Peyer's patch (tissue), 4 donors: ENCODE measurements around the gene C9orf152. TPM values are rescaled to one million over a fixed set of nuclear protein-coding genes. Genes with fewer than 3 reads are reported as not detected.

Experiments used
- DNase-seq, 3 donors: peaks; one replicate each; pipeline ENCODE4 v3.0.0-alpha.2; 2017 to 2019
- H3K27ac ChIP-seq, 4 donors: fragments of 200-600 bp; sonication (generic); one replicate each; pipeline ENCODE4 v1.5.1; 2016 to 2019
- H3K27me3 ChIP-seq, 2 donors: fragments of 200-600 bp; sonication (generic); one replicate each; pipeline ENCODE4 v1.5.1; 2019
- H3K36me3 ChIP-seq, 3 donors: fragments of 200-600 bp; sonication (generic); one replicate each; pipeline ENCODE4 v1.5.1; 2016 to 2019
- H3K4me1 ChIP-seq, 4 donors: fragments of 200-600 bp; sonication (generic); one replicate each; pipeline ENCODE4 v1.5.1; 2016 to 2019
- H3K4me3 ChIP-seq, 4 donors: fragments of 200-600 bp; sonication (generic); 1 replicate in 3 of 4; 2 replicates in 1 of 4; pipeline ENCODE4 v1.5.1; 2016 to 2019; ENCODE audit warnings: mild to moderate bottlenecking in 1 of 4
- H3K9me3 ChIP-seq, 4 donors: fragments of 200-600 bp; sonication (generic); one replicate each; pipeline ENCODE4 v1.5.1; 2016 to 2019; ENCODE audit warnings: mild to moderate bottlenecking in 1 of 4
- POLR2A ChIP-seq, 2 donors: fragments of 450-650 bp; IDR thresholded peaks; one replicate each; pipeline ENCODE4 v1.5.1; 2017; ENCODE audit warnings: antibody characterized with exemption in 2 of 2, mild to moderate bottlenecking in 2 of 2, moderate library complexity in 2 of 2
- total RNA-seq, 4 donors: library from RNA; depleted of rRNA; stranded (reverse); fragments of >200 nt; gene quantifications; one replicate each; pipeline ENCODE4 v1.1.0, GENCODE V29; 2016
- TF ChIP-seq, protein P1 (sequence below), 6 experiments: fragments of 450-650 bp in 4 of 6; fragments of 200-600 bp in 2 of 6; sonication (generic) in 1 of 6; IDR thresholded peaks; one replicate each; pipeline ENCODE4 v1.5.1; 2017 to 2019; ENCODE audit warnings: antibody characterized with exemption in 6 of 6, mild to moderate bottlenecking in 3 of 6, moderate library complexity in 1 of 6

Gene C9orf152
- total RNA-seq, 4 donors from 2014 or later, result 9.2 to 12.8 (median 10.9) TPM

DNA sequence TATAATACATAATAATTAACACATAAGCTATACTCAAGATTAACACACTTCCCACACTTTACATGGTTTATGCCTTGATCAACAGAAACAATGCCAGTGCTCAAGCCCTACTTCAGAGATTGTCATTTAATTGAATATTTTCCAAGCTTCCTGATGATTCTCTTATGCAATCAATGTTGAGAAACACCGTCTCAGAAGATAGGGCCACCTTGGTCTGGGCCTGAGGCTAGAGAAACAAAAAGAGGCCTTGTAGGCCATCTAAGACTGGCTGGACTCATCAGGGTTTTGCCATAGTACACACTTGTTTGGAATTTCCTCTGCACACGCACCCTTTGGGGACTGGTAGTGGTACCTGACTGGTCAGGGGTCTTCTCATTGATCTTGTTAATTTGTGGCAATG is 16.3 kb downstream of the C9orf152 start:
- DNase-seq, result no peak
- H3K4me3 ChIP-seq, result no peak overlapping the region
- H3K4me1 ChIP-seq, result peaks cover 0 to 39% (median 0%) of the 10 kb centered on the region in 4 donors
- H3K27ac ChIP-seq, result no peak overlapping the region
- H3K36me3 ChIP-seq, result no peaks in the 10 kb centered on the region
- H3K9me3 ChIP-seq, result no peaks in the 10 kb centered on the region
- no peak for TF ChIP-seq POLR2A (IDR thresholded peaks at IDR 0.05)
- TF ChIP-seq, protein P1, sequence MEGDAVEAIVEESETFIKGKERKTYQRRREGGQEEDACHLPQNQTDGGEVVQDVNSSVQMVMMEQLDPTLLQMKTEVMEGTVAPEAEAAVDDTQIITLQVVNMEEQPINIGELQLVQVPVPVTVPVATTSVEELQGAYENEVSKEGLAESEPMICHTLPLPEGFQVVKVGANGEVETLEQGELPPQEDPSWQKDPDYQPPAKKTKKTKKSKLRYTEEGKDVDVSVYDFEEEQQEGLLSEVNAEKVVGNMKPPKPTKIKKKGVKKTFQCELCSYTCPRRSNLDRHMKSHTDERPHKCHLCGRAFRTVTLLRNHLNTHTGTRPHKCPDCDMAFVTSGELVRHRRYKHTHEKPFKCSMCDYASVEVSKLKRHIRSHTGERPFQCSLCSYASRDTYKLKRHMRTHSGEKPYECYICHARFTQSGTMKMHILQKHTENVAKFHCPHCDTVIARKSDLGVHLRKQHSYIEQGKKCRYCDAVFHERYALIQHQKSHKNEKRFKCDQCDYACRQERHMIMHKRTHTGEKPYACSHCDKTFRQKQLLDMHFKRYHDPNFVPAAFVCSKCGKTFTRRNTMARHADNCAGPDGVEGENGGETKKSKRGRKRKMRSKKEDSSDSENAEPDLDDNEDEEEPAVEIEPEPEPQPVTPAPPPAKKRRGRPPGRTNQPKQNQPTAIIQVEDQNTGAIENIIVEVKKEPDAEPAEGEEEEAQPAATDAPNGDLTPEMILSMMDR (IDR thresholded peaks at IDR 0.05), result no peak
- no peaks in the 10 kb centered on the region for H3K27me3 ChIP-seq

DNA sequence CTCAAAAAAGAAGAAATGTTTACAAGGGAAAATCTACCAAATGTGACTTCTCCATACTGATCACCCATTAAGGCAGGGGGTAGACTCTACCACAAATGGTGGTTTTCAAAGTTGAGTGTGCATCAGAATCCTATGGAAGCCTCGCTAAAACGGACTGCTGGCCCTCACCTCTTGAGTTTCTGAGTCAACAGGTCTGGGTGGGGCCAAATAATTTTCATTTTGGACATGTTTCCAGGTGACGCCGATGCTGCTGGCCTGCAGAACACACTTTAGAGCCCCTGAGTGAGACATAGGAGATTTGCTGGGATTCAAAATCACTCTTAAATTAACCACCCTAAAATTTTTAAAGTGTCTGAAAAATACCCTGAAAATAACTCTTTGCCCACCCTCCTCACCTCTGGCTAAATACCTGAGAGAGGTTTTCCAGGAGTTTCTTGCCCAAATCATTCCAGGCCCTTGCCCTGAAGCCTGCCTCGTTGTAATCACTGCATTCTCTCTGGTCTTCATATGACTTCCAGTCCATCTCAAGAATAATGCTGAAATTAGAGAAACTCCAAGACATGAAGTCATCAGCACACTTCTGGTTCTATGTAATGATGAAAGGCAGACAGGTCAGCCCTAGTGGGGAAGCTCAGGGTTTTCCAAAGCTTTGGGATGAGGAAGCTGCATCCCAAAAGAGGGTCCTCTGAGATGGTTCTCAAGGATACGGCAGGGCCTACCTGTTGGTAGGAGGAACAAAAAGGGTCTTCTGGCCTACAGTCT is 18.2 kb downstream of the C9orf152 start:
- no peak for DNase-seq
- Histone ChIP-seq H3K4me3 (no peak overlapping the region), H3K27me3 (no peaks in the 10 kb centered on the region), H3K4me1 (peaks cover 0 to 36% (median 0%) of the 10 kb centered on the region in 4 donors), H3K9me3 (no peaks in the 10 kb centered on the region), H3K36me3 (no peaks in the 10 kb centered on the region), H3K27ac (peak overlapping the region in 3 of 4 donors; percentile 32 to 79 (median 71))
- TF ChIP-seq POLR2A (IDR thresholded peaks at IDR 0.05), result no peak
- TF ChIP-seq, protein P1 (IDR thresholded peaks at IDR 0.05), result no peak

DNA sequence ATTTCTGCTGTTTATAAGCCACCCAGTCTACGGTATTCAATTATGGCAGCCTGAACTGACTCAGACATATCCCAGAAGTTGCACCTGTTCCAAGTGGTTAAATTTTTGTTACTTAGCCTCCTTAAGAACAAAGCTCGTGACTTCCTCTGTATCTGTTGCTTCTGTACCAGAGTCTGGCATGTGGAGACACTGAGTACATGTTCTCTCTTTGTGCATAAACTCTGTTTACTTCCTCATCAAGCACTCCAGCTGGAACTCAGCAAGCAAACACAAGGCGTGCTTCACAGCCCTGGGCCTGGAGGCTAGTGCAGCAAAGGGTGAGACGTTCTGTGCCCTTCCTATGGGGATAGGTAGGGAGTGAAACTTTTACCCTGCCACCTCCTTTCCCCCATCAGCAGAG is 19.0 kb downstream of the C9orf152 start:
- Histone ChIP-seq H3K27me3 (no peaks in the 10 kb centered on the region), H3K4me1 (peaks cover 0 to 28% (median 0%) of the 10 kb centered on the region in 4 donors), H3K36me3 (no peaks in the 10 kb centered on the region), H3K4me3 (no peak overlapping the region), H3K27ac (peak overlapping the region; percentile 27 to 79 (median 50)), H3K9me3 (no peaks in the 10 kb centered on the region)
- peak in 1 of 2 donors; percentile 20 for TF ChIP-seq POLR2A (IDR thresholded peaks at IDR 0.05)
- TF ChIP-seq, protein P1 (IDR thresholded peaks at IDR 0.05), result no peak
- DNase-seq, result peak; percentile 32 to 79 (median 63)

DNA sequence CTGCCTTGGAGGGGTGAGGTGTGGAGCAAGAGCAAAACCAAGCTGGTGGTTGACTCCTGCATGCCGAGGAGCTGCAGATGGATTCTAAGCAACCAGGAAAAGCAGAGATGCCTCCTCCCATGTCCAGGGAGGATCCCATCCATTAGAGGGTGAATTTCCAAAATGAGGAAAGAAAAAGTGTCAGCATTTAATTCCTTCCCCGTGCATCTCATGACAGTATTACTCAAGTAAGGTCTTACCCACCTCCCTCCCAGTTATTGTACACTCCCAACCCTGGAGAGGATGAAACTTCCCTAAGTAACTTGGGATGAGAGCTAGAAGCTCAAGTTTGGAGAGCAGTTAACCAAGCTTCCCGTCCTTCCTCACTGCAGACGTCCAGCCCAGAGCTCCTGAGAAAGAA is 19.9 kb downstream of the C9orf152 start:
- TF ChIP-seq, protein P1 (IDR thresholded peaks at IDR 0.05), result no peak
- no peak for TF ChIP-seq POLR2A (IDR thresholded peaks at IDR 0.05)
- peaks cover 0 to 21% (median 0%) of the 10 kb centered on the region in 4 donors for H3K4me1 ChIP-seq
- H3K27me3 ChIP-seq, result no peaks in the 10 kb centered on the region
- peak overlapping the region in 2 of 4 donors; percentile 19 to 71 for H3K27ac ChIP-seq
- no peaks in the 10 kb centered on the region for H3K9me3 ChIP-seq
- no peak for DNase-seq
- H3K4me3 ChIP-seq, result no peak overlapping the region
- no peaks in the 10 kb centered on the region for H3K36me3 ChIP-seq

DNA sequence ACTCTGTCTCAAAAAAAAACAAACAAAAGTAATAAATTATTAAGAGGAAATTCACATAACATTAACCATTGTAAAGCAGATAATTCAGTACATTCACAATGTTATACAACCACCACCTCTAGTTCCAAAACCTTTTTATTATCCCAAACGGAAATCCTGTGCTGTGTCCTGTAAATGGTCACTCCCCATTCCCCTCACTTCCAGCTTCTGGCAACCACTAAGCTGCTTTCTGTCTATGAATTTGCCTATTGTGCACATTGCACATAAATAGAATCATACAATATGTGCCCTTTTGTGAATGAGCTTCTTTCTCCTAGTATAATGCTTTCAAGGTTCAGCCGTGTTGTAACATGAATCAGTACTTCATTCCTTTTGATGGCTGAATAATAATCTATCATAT is 20.8 kb downstream of the C9orf152 start:
- TF ChIP-seq POLR2A (IDR thresholded peaks at IDR 0.05), result no peak
- TF ChIP-seq, protein P1 (IDR thresholded peaks at IDR 0.05), result no peak
- Histone ChIP-seq H3K27ac (no peak overlapping the region), H3K4me1 (peaks cover 0 to 21% (median 0%) of the 10 kb centered on the region in 4 donors), H3K9me3 (no peaks in the 10 kb centered on the region), H3K27me3 (no peaks in the 10 kb centered on the region), H3K36me3 (no peaks in the 10 kb centered on the region), H3K4me3 (no peak overlapping the region)
- DNase-seq, result no peak
